ENCODE data around the gene TIMELESS.

DNA sequence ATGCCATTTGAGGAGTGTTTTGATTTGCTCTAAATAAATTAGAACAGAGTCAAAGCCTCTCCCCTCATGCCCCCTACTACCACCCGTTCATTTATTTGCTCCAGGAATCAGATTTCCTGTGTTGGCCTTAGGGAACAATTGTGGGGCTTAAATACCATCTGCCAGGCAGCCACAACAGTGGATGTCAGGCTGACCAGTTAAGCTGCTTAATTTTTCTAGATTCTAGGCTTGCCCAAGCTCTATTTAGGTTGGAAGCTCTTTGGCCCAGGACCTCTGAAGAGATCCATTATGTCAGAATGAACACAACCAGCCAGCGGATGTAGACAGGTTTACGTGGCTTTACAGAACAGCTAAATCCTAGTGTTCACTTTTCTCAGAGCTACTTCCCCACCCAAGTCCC is 1.0 kb upstream of the TIMELESS start:
- no peak for TF ChIP-seq EZH2 (IDR thresholded peaks at IDR 0.05; ENCODE audit: low read length, unreplicated experiment)
- TF ChIP-seq CTCF (conservative IDR thresholded peaks at IDR 0.05; ENCODE audit: low read depth, low read length): no peak
- no peak for TF ChIP-seq EZH2phosphoT487 (IDR thresholded peaks at IDR 0.05; ENCODE audit: borderline replicate concordance, low read length)
